ENCODE measurements around the gene SERP2.

GRCh38 chr13:44352671-44353070, 21.0 kb upstream of the SERP2 start:
- TF ChIP-seq EZH2 (IDR thresholded peaks at IDR 0.05; ENCODE audit: borderline replicate concordance, low read depth, low read length, severe bottlenecking) (no peak), POLR2A (IDR thresholded peaks at IDR 0.05; ENCODE audit: low read depth, low read length) (no peak), POLR2AphosphoS5 (IDR thresholded peaks at IDR 0.05; ENCODE audit: insufficient read depth, low read depth, low read length) (no peak), CTCF (IDR thresholded peaks at IDR 0.05; ENCODE audit: extremely low read depth in 1 of 2, insufficient read depth in 1 of 2, low read depth in 1 of 2, low read length in 2 of 2) (no peak), JUN (IDR thresholded peaks at IDR 0.05; ENCODE audit: borderline replicate concordance, insufficient read depth, insufficient read length, low read depth) (no peak), MAX (IDR thresholded peaks at IDR 0.05; ENCODE audit: insufficient read depth, insufficient read length) (no peak), FOS (IDR thresholded peaks at IDR 0.05; ENCODE audit: borderline replicate concordance, insufficient read depth, low read length) (no peak), MYC (IDR thresholded peaks at IDR 0.05; ENCODE audit: low read depth, low read length) (no peak), GATA2 (IDR thresholded peaks at IDR 0.05; ENCODE audit: insufficient read depth, insufficient read length, low read depth, low read length) (no peak)

Data from endothelial cell of umbilical vein (primary cell).